Activated CD8-positive, alpha-beta memory T cell treated with anti-CD3 and anti-CD28 coated beads for 24 hours (primary cell): Measurements from ENCODE around the gene DDX17.
"Not testable (repeated sequence)": the region's sequence is repeated elsewhere in the genome, so short reads cannot be mapped to it uniquely, and the experiment has no call there.

Experiments
- DNase-seq: peaks from one replicate; pipeline ENCODE4 v3.0.0-alpha.2; 2020

DDX17 gene

DNA sequence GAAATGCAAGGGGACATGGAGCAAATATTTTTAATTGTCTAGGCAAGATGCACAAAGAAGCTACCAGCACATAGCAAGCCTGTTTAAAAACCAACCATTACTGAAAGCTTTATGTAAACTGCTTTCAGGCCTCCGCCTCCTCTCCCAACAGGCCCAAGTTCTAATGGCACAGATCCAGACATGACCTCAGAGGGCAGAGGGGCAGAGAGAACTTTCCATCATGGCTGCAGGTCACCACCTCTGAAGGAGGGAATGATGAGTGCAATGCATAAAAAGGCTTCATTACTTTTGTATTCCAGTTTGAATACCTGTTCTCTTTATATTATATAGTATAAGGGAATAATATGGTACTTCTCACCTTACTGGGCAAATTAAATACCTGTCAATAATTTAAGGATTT, 15.2 kb downstream of the DDX17 start:
- DNase-seq = peak; percentile 48

DNA sequence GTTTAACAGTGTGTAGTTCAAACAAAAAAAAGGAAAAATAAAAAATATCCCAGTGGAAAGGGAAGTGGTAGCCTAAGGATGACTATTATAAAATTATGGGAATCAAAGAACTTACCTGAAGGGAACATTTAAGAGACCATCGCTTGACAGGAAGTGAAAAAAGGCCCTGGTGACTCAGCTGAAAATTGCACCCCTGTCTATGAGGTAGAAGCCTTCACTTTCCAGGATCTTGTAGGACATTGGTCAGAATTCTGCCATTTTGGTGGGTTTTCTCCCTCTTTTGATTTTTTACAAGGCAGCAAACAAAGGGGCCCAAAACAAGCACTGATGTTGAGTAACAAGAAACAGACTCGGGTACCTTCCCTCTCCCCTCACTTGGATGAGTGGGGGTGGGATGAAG, 15.6 kb downstream of the DDX17 start:
- peak; percentile 50 for DNase-seq

DNA sequence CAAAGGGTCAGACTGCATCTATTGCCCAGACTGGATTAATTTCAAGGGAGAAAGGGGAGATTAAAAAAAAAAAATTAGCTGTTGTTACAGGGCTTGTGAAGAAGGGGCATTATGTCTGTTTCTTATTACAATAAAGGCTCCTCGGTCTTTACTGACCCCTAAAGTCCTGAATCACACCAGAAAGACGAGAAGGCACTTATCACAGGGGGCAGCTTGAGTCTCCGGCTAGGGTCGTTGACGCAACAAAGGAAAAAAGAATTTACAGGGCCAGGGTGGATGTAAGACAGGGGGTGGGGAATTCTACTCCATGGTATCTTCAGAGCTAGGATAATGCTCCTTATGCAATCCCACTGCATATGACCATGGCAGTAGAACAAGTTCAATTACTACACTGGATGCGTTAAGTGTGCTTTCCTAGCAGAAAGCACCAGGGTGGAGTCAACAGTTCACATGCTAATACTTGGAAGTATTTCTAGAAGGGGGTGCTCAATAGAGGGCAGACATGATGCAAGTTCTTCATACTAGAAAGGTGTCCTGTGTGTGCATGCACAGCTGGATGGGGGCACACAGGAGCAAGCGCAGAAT, 16.5 kb downstream of the DDX17 start:
- peak; percentile 42 for DNase-seq

DNA sequence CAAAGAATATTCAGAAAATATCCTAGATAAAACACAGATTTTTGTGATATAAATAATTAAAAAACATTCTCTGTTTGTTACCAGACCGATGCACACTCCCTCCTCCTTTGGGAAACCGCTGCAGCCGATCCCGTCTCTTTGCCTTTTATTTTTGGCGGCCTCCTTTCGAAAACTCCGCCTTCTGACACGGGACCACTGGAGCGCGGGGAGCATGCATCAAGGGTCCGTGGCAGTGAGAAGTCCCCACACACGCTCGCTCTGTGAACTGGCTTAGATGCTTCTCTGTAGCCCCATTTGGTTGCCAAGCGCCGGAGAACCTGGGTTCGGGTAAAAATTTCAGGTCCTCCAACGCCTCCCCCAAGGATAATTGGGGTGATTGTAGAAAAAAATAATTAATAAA, 17.0 kb downstream of the DDX17 start:
- DNase-seq = peak; percentile 54

DNA sequence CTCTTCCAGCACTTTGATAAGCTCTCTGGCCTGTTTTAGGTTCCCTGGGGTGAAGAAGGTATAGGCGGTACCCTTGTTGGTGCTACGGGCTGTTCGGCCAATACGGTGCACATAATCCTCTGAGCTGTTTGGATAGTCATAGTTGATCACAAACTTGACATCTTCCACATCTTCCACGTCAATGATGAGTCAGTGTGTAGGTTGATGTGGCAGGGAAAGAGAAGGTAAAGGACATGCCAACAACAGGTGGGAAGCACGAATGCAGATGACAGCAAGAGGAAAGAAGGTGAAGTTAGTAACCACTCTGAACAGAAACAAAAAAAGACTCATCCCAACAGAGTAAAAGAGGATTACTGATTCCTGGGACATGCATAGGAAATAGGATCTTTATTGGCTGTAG, 18.2 kb downstream of the DDX17 start:
- no peak for DNase-seq

DNA sequence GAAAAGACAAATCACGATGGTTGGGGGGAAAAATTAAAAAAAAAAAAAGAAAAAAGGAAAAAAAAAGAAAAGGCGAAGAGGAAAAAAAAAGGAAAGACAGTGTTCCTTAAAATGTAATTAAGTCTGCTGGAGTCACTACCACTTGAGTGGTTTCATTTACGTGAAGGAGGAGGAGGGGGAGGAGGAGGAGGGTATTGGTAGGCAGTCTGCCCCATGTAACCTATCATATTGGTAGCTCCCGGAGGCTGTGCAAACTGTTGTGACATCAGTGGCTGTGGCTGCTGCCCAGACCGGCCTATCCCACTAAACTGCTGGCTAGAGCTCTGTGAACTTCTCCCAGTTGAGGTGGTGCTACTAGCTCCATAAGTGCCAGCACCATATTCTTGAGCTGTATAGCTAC, 20.3 kb downstream of the DDX17 start:
- no peak for DNase-seq

DNA sequence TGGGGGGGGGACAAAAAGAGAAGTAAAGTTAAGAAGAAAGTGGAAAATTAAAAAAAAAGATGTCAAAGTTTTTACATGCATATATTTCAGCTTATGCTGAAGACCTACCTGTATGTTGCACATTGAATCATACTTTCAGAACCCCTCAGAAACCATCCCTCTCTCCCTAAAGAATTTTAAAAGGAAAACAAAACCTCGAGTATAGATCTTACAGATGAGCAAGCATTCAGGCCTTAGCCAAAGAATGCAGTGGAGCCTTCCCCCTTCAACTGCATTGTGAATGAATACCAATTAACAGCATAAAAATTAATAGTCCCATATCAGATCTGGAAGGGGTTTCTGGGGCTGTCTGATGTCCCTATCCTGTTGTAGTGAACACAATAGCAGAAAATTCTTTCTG, 21.9 kb downstream of the DDX17 start:
- DNase-seq = no peak

DNA sequence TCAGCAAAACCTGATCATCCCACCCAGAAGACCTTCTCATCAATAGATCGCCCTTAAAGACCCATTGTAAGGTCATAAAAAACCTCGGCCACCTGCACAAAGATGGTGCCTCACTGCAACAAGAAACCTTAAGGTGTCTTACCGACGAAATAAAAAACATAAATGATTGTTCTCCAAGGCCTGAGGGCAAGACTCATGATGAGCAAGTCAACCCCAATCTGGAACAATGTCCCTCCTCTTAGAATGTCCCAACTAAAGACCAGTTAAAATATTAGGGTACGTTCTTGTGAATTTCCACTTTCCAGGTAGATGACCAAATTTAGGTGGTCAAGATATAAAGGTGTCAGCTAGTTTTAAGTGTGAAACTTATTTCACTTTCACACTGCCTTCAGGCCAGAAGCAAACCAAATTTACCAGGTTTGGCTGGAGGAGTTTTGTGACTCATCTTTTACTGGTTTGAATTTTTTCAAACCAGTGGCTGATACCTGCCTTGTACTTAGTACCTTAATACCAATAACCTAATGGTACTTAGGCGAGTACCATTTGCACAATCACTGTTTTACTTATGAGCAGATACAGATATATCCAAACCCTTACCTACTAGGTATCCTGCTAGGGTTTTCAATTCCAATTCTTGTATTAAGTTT, 23.3 kb downstream of the DDX17 start:
- DNase-seq = peak; percentile 28

DNA sequence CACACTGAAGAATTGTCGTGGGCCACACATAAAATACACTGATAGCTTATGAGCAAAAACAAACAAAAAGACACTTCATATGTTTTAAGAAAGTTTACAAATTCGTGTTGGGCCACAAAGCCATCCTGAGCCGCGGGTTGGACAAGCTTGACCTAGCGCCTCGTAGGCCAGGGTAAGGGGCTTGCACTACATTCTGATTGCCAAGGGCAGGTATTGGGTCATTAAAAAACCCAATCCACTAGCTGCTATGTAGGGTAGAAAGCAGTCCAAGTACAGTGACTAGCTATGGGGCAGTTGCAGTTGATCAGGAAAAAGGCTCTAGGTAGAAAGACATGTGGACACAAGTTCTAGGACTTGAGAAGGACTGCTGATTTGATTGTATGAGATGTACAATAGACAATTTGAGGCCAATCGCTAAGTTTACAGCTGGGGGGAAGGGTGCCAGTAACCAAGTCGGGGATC, 24.2 kb downstream of the DDX17 start:
- DNase-seq = peak; percentile 56

DNA sequence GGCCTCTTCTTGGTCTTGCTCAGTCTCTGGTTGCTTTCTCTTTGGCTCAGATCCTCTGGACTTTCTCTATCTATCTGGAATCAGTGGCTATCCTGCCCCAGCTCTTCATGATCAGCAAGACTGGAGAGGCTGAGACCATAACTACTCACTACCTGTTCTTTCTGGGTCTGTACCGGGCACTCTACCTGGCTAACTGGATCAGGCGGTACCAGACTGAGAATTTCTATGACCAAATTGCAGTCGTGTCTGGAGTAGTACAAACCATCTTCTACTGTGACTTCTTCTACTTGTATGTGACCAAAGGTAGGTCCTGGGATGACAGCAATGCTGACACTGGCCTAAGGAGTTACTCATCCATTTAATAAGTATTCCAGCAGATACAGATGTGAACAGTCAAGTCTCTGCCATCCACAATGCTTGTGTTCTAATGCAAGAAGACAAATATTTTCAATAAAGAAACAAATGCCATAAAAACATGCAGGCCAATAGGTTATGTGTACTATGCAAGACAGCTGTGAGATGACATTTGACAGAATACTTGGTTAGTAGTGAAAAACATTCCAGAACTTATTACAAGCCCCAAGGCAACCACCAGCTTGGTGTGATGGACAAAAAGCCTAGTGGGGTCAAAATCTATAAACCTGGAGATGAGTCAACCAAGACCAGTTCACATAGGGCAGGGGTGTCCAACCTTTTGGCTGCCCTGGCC, 24.8 kb downstream of the DDX17 start:
- peak; percentile 52 for DNase-seq

DNA sequence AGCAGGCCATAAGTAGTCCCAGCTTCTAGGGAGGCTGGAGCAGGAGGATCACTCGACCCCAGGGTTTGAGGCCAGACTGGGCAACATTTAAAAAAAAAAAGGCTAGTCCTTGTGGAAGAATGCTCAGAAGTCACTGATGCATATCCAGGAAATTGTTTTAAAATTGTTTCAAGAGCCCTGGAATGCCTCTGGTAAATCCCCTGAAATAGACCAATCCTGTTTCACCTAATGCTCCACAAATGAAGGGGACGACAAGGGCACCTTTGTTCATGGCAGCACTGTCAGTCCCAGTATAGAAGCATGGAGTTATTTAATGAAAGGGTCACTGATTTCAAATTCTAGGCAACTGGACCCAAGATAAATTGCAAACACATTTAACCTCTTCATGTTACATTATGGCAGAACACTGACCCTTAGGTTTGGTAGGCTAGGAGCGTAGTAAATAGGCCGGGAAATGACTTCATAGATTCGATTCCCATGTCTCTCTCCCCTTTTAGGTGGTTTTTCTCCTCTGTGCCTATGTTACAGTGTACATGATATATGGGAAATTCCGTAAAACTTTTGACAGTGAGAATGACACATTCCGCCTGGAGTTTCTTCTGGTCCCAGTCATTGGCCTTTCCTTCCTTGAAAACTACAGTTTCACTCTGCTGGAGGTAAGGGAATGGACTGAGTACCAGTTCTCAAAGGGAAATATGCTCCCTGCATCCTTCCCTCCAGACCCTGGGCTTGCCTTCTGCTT, 26.8 kb downstream of the DDX17 start:
- no peak for DNase-seq

DNA sequence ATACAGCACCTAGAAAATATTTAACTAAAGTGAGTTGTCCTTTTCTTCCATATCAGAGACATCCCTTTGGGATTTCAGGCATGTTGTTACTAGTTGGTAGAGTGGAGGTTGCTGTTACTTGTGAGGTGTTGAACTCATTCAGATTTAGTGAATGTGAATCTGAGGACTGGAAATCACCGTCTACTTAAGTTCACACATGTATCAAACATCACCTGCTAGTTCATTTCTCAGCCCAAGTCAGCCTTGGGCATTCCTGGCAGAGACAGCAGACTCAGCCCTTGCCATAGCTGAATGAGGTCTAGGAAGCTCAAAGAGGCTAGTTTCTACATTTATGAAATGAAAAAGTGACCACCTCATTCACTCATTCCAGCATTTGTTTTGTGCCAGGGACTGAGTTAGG, 28.5 kb downstream of the DDX17 start:
- no peak for DNase-seq

DNA sequence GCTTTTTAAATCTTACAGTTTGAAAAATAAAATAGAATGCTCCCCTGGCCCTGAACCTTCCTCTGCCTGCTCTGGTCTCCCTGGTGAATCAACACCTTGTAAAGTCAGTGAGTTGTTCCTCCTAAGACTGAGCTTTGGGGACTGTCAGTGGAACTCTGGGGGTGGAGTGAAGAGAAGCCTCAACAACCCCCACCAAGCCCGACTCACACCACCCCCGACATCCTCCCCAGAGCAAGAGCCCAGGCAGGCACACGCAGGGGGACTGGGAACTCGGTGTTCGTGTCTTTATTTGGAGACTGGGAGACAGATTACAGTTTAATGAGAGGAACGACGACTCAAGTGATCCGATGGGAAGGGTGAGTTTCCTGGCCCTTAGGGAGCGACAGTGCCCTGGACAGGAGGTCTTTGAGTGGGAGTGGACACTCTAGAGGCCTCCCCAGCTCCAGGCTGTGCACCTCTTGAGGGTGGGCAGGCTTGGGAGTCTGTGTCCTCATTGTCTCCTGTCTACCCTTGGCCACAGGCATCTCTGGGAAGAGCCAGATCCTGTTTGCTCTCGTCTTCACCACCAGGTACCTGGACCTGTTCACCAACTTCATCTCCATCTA, 32.0 kb downstream of the DDX17 start:
- DNase-seq = no peak

DNA sequence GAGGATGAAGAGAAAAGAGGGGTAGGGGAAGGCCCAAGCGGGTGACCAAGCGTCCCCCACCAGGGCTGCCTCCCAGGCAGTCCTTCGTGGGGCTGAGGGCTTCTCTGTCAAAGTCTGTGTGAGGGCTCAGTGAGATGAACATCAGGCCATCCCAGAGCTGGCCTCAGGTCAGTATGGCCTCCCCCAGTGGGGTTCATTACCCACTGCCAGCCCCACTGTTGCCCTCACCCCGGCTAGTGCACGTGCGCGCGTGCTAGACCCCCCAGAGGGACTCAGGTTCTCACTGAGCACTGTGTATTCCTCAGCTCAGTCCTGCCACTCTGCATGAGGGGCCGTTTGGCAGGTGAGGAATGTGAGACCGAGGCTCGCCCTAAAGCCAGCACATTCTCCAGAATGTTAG, 34.9 kb downstream of the DDX17 start:
- no peak for DNase-seq

DNA sequence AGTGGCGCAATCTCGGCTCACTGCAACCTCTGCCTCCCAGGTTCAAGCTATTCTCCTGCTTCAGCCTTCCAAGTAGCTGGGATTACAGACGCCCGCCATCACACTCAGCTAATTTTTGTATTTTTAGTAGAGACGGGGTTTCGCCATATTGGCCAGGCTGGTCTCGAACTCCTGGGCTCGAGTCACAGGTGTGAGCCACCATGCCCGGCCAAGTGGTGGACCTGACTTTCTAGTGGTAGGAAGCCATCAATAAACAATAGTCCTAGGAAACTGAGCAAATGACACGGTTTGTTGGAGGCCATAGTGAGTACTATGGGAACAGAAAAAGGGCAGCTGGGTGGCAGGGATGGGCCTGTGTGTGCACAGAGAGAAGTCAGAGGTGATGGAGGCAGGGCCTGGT, 35.9 kb downstream of the DDX17 start:
- not testable (repeated sequence) for DNase-seq

DNA sequence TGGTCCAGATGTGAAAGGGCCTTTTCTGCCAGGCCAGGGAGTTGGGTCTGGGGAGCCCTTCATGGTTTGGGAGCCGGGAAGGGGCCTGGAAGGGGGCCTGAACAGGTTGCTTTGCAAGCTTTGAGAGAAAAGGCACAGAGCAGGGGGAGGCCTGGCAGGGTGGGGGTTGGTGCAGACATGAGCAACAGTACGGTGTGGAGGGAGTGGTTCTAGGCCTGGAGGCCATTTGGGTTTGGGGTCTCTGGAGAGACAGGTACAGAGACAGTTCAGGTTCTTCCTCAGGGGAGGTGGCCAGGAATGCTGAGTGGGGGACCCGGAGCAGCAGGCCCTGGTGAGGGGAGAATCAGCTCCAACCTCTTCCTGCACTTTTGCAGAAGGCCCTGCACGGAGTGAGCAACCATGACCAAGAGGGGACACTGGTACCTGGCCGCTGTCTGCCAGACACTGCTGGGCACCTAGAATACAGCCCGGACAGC, 36.8 kb downstream of the DDX17 start:
- DNase-seq = no peak

DNA sequence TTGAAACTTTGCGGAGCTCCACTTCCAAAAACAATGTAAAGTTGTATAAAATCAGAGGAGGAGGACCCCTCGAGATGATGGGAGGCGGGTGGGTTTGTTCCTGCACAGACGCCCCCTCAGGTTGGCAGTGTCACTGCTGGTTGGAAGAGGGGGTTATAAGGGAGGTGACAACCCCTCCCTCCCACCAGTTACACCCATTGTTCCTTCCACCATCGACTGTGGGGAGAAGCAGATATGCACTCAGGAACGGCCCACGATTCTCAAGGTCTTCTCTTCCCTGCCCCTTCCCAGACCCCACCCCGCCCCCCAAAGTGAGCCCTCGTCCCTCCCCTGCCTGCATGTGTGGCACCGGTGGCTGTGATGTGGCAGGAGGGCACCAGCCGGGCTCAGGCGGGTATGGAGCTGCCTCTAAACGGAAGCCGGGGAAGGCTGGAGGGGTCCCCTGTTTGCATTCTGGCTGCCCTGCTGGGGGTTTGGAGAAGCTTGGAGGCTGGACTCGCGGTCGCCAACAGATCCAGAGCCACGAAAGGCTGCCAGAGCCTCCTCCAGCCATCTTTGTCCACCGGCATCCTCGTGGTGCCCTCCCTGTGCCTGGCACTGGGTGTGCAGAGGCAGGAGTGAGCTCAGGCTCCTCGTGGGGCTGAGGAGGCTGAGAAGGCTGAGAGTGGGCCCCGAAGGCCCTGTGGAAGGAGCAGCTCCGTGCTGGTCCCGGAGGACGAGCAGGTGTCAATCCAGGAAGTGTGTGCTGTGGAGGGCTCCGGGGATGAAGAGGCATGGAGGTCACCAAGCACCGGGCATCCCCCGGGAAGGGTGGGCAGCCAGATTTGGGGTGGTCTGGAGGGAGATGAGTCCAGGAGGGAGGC, 37.4 kb downstream of the DDX17 start:
- no peak for DNase-seq

DNA sequence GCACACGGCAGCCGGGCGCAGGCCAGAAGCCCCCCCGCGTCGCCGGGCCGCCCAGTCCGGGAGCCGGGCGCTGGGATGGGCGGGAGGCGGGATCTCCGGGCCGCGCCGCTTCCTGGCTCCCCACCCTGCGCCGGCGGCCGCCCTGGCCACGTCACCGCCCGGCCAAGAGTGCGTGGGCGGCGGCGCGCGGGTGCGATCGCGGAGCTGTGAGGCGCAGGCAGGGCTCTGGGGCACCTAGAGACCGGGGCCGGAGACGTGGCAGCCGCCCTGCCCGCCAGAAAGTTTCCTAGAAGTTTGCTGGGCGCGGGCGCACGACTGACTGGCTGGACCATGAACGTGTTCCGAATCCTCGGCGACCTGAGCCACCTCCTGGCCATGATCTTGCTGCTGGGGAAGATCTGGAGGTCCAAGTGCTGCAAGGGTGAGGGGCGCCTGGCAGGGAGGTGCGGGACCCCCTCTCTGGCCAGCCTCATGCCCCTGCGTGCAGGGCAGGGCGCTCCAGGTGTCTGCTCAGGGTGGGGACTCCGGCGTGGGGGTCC, 38.1 kb downstream of the DDX17 start, which contains the start of gene KDELR3:
Gene KDELR3, plus strand, starts transcription at position 193 of the 539 bp plus-strand sequence. Its CDS starts 138 bp downstream, at position 331.
- DNase-seq = peak; percentile 82

DNA sequence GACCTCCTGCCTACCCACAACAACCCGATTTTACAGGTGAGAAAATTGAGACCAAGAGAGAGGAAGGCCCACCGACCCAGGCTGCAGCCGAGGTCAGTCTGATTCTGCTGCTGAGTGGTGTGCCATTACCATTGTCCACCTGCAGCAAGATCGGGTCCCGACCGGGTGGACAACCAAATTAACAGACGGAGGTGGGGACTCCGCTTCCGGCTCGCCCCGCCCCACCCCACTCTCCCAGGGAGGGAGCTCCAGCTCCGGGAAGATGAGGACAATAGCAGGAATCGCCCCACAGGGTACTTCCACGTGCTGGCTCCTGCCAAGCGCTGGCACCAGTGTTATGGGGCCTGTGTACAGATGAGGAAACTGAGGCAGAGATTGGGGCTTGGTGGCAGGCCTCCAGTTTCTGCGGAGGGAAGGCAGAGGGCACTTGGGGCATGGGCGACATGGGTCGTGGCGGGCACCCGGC, 38.6 kb downstream of the DDX17 start:
- no peak for DNase-seq

DNA sequence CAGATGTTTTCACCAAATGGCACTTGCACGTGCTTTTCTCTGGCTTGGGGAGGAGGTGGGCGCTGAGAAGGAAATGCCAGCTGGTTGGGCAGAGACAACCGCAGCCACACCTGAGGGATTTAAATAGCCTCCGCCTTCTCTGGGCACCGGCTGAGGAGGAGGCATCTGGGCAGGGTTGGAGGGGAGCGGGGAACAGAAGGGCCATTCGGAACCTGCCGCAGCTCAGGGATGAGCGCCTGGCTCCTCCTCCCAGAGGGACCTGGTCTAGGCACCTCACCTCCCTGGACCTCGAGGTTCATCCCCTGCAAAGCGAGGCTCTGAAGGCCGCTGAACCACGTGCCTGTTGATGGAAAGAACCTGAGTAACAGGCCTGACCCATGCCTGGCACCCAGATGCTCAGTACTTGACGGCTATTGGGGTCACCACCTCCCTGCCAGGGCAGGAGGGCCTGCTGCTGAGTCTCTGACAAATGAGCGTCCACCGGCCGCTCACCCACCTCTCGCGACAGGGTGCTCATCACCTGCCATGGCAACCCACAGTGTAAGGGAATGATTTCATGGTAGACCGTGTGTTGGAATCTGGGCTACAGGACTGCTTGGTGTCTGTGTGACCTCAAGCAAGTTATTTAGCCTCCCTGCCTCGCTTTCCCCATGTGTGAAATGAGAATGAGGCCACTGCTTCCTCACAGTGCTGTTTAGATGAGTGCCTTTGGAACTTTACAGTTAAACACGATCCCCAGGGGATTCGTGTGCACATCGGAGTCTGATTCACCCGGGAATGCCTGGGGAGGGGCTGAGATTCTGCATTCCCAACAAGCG, 40.2 kb downstream of the DDX17 start:
- DNase-seq = no peak
